ENCODE data around the gene TAAR5.
"Not testable (repeated sequence)": the region's sequence is repeated elsewhere in the genome, so short reads cannot be mapped to it uniquely, and the experiment has no call there.

TAAR5 gene

GRCh38 chr6:132569170-132569569 lies 20.4 kb downstream of the TAAR5 start:
- DNase-seq = no peak

GRCh38 chr6:132568611-132569010 lies 20.9 kb downstream of the TAAR5 start:
- DNase-seq = no peak

- DNase-seq = peak; percentile 20
Observed at GRCh38 chr6:132567566-132567965, 22.0 kb downstream of the TAAR5 start.

GRCh38 chr6:132566404-132566803 lies 23.1 kb downstream of the TAAR5 start:
- DNase-seq = no peak

GRCh38 chr6:132560087-132560486 lies 29.5 kb downstream of the TAAR5 start:
- not testable (repeated sequence) for DNase-seq

GRCh38 chr6:132552372-132552771 lies 37.2 kb downstream of the TAAR5 start, which contains the start of gene TAAR8:
TSS of gene TAAR8 (plus strand) at chr6:132552672. CDS start at chr6:132552693, 21 bp downstream.
- no peak for DNase-seq

- DNase-seq = no peak
Observed at GRCh38 chr6:132551214-132551613, 38.3 kb downstream of the TAAR5 start.

GRCh38 chr6:132548746-132549463 lies 40.6 kb downstream of the TAAR5 start:
- DNase-seq = no peak

GRCh38 chr6:132544826-132545225 lies 44.7 kb downstream of the TAAR5 start:
- DNase-seq = no peak

Measured in OCI-M1 (cell line).